Upper lobe of left lung (tissue), 6 donors: ENCODE measurements around the gene UBE2J2. TPM values are rescaled to one million over a fixed set of nuclear protein-coding genes. Genes with fewer than 3 reads are reported as not detected.

Experiments used
- ATAC-seq, 2 donors: fragments of 200-7000 bp; cut with Tn5 transposase; one replicate each; pipeline ENCODE4 v1.9.1; 2022; ENCODE audit warnings: mild to moderate bottlenecking in 2 of 2, moderate library complexity in 2 of 2; ENCODE audit not compliant: low FRiP score in 2 of 2
- DNase-seq, 2 donors: peaks; one replicate each; pipeline ENCODE4 v3.0.0-alpha.2; 2019 to 2020
- H3K27ac ChIP-seq, 4 donors: fragments of 200-600 bp; sonication (generic); one replicate each; pipeline ENCODE4 v1.5.1; 2016 to 2019
- H3K27me3 ChIP-seq, 4 donors: fragments of 200-600 bp; sonication (generic); one replicate each; pipeline ENCODE4 v1.5.1; 2017 to 2019
- H3K36me3 ChIP-seq, 4 donors: fragments of 200-600 bp; sonication (generic); one replicate each; pipeline ENCODE4 v1.5.1; 2016 to 2019
- H3K4me1 ChIP-seq, 4 donors: fragments of 200-600 bp; sonication (generic); one replicate each; pipeline ENCODE4 v1.5.1; 2018 to 2019
- H3K4me3 ChIP-seq, 4 donors: fragments of 200-600 bp; sonication (generic); one replicate each; pipeline ENCODE4 v1.5.1; 2017 to 2019; ENCODE audit warnings: mild to moderate bottlenecking in 2 of 4, moderate library complexity in 1 of 4
- H3K9me3 ChIP-seq, 4 donors: fragments of 200-600 bp; sonication (generic); one replicate each; pipeline ENCODE4 v1.5.1; 2018 to 2019
- EP300 ChIP-seq, 4 donors: sonication (generic); formaldehyde crosslinking; IDR thresholded peaks; one replicate each; pipeline ENCODE4 v1.5.1; 2017; ENCODE audit warnings: antibody characterized with exemption in 4 of 4, control low read depth in 2 of 4
- POLR2A ChIP-seq, 4 donors: fragments of 450-650 bp; IDR thresholded peaks; one replicate each; pipeline ENCODE4 v1.5.1; 2016 to 2017; ENCODE audit warnings: antibody characterized with exemption in 4 of 4, mild to moderate bottlenecking in 2 of 4
- POLR2AphosphoS5 ChIP-seq, 2 donors: sonication (generic); formaldehyde crosslinking; IDR thresholded peaks; one replicate each; pipeline ENCODE4 v1.5.1; 2017; ENCODE audit warnings: antibody characterized with exemption in 2 of 2
- WGBS, 2 donors: methylation state at CpG; one replicate each; pipeline ENCODE4 v1.1.5; 2017 to 2018; 5-methylcytosine and 5-hydroxymethylcytosine counted together
- total RNA-seq, 6 donors: library from RNA; depleted of rRNA in 4 of 6; stranded (reverse); fragments of >200 nt in 4 of 6; gene quantifications; one replicate each; pipeline versions ENCODE4 v1.1.0 to v1.2.1, GENCODE V29; 2016 to 2021
- TF ChIP-seq, protein P1 (sequence below), 6 experiments: fragments of 450-650 bp in 4 of 6; fragments of 200-600 bp in 2 of 6; sonication (generic) in 2 of 6; IDR thresholded peaks; one replicate each; pipeline ENCODE4 v1.5.1; 2016 to 2019; ENCODE audit warnings: antibody characterized with exemption in 6 of 6
- donor health status: DM: no; HTN: no; CAD: no; lungs with moderate emphysema.
- donor health status: DM: no; HTN: yes; CAD: no; lungs with severe emphysema.

Gene UBE2J2
- total RNA-seq, 6 donors from 2014 or later, result 41.5 to 88.0 (median 50.5) TPM

DNA sequence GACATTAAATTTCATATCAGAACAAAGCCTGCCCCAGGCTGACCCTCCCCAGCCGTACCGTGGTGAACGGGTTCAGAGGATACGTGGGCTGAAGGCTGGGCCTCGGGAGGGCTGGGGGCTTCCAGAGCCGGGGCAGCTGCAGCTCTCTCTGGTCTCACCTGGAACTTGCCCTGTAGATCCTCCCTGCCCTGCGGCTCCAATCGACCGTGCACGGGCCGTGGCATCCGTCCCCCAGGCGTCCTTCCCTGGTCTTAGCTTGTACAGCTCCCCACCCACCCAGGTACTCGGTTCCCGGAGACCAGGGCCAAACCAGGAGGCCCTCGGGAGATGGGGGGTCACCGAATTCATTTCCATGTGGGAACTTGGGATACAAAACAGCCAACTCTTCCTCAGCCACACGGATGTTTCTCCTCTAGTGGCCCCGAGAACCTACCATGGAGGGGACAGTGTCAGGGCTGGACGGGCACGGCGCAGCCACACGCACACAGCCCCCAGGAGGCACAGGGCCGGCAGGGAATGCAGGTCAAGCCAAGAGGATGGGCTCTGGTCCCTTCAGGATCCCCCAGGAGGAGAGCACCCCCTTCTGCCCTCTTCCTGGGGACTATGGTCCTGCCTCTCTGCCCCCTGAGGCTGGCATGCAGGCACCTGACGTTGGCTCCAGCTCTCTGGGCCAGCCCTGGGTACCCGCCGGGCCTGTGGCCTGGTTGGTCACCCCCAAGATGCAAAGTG is 38.5 kb downstream of the UBE2J2 start:
- ATAC-seq (no peak), DNase-seq (peak in 1 of 2 donors; percentile 80)
- WGBS, 2 donors, result 90 to 97% methylated on average over 20 to 27 of the region's 27 CpGs
- H3K27me3 ChIP-seq, result peaks cover 0 to 29% (median 11%) of the 10 kb centered on the region in 4 donors
- H3K36me3 ChIP-seq, result no peaks in the 10 kb centered on the region
- H3K4me3 ChIP-seq, result no peak overlapping the region
- no peak overlapping the region for H3K27ac ChIP-seq
- H3K9me3 ChIP-seq, result peaks cover 0 to 3% (median 0%) of the 10 kb centered on the region in 4 donors
- H3K4me1 ChIP-seq, result peaks cover 24 to 57% (median 31%) of the 10 kb centered on the region in 4 donors
- no peak for TF ChIP-seq POLR2A (IDR thresholded peaks at IDR 0.05)
- TF ChIP-seq, protein P1, sequence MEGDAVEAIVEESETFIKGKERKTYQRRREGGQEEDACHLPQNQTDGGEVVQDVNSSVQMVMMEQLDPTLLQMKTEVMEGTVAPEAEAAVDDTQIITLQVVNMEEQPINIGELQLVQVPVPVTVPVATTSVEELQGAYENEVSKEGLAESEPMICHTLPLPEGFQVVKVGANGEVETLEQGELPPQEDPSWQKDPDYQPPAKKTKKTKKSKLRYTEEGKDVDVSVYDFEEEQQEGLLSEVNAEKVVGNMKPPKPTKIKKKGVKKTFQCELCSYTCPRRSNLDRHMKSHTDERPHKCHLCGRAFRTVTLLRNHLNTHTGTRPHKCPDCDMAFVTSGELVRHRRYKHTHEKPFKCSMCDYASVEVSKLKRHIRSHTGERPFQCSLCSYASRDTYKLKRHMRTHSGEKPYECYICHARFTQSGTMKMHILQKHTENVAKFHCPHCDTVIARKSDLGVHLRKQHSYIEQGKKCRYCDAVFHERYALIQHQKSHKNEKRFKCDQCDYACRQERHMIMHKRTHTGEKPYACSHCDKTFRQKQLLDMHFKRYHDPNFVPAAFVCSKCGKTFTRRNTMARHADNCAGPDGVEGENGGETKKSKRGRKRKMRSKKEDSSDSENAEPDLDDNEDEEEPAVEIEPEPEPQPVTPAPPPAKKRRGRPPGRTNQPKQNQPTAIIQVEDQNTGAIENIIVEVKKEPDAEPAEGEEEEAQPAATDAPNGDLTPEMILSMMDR (IDR thresholded peaks at IDR 0.05), result no peak
- TF ChIP-seq POLR2AphosphoS5 (IDR thresholded peaks at IDR 0.05), result no peak
- no peak for TF ChIP-seq EP300 (IDR thresholded peaks at IDR 0.05)

DNA sequence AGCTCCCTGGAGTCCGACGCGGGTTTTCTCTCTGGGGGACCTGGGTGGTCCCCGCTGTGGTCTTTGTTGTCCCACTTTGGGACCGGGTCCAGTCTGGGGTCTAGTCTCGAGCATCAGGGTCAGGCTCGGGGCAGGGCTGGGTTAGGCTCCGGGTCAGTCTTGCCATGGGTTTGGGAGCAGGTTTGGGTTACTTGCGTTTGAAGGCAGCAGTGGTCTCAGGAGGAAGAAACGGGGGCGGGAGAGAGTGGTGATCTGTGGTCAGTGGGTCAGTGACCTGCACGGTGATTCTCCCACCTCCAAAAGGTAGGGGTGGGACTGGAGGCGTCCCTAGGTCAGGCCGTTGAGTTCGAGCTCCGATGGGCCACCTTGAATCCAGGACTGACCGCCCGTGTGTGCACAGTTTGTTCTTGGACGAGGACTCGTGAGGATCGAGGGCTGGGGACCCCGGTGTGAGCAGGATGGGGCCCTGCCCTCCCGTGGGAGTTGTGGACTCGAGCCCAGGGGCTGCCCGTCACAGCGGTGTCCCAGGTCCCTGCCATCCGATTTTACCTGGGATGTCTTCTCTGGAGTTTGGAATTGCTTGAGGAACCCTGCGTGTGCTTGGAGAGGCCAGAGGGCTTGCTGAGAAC is 39.4 kb downstream of the UBE2J2 start:
- Histone ChIP-seq H3K36me3 (no peaks in the 10 kb centered on the region), H3K4me3 (no peak overlapping the region), H3K27ac (no peak overlapping the region), H3K9me3 (peaks cover 0 to 3% (median 0%) of the 10 kb centered on the region in 4 donors), H3K4me1 (peaks cover 32 to 66% (median 39%) of the 10 kb centered on the region in 4 donors), H3K27me3 (peaks cover 0 to 20% (median 8%) of the 10 kb centered on the region in 4 donors)
- peak in 1 of 2 donors; percentile 45 for DNase-seq
- WGBS, 2 donors, result 95 to 96% methylated on average over 21 to 27 of the region's 28 CpGs
- no peak for TF ChIP-seq EP300 (IDR thresholded peaks at IDR 0.05)
- TF ChIP-seq, protein P1 (IDR thresholded peaks at IDR 0.05), result no peak
- no peak for TF ChIP-seq POLR2AphosphoS5 (IDR thresholded peaks at IDR 0.05)
- TF ChIP-seq POLR2A (IDR thresholded peaks at IDR 0.05), result no peak
- ATAC-seq, result no peak

DNA sequence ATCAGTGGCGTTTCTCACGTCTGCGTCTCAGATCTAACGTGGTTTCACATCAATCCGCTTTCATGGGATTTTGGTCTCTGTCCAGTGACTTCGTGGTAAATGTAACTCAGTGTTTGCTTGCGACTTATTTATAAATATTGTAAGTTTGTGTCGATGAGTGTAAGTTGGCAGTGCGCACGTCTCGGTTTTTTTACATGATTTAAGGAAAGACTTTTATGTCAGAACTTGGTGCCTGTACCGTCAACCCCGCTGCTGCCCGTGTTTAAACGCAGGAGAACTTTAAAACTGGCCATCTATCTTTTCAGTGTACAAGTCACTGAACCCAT is 40.1 kb downstream of the UBE2J2 start:
- WGBS, 2 donors, result 96 to 97% methylated on average over 15 of the region's 15 CpGs
- ATAC-seq, result no peak
- no peak overlapping the region for H3K4me3 ChIP-seq
- peaks cover 0 to 13% (median 4%) of the 10 kb centered on the region in 4 donors for H3K27me3 ChIP-seq
- DNase-seq, result no peak
- peaks cover under 1 to 5% (median 3%) of the 10 kb centered on the region in 4 donors for H3K36me3 ChIP-seq
- H3K27ac ChIP-seq, result no peak overlapping the region
- peaks cover 0 to 3% (median 0%) of the 10 kb centered on the region in 4 donors for H3K9me3 ChIP-seq
- TF ChIP-seq, protein P1 (IDR thresholded peaks at IDR 0.05), result no peak
- TF ChIP-seq POLR2A (IDR thresholded peaks at IDR 0.05) (no peak), EP300 (IDR thresholded peaks at IDR 0.05) (no peak), POLR2AphosphoS5 (IDR thresholded peaks at IDR 0.05) (no peak)
- H3K4me1 ChIP-seq, result peaks cover 32 to 68% (median 39%) of the 10 kb centered on the region in 4 donors

DNA sequence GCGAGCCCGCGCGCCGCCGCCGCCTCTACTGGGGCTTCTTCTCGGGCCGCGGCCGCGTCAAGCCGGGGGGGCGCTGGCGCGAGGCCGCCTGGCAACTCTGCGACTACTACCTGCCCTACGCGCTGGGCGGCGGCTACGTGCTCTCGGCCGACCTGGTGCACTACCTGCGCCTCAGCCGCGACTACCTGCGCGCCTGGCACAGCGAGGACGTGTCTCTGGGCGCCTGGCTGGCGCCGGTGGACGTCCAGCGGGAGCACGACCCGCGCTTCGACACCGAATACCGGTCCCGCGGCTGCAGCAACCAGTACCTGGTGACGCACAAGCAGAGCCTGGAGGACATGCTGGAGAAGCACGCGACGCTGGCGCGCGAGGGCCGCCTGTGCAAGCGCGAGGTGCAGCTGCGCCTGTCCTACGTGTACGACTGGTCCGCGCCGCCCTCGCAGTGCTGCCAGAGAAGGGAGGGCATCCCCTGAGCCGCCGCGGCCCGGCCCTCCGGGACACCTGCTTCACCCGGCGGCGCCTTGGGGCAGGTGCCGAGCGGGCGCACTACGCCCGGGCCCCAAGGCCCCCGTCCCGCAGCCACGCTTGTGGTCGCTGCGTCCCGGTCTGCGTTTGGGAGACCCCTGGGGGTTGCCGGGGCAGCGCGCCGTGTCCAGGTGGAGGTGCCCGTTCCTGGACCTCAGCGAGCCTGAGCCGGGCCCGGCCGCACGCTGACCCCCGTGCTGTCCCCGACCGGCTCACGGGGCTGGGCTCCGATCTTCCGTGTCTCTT is 40.7 kb downstream of the UBE2J2 start:
- Histone ChIP-seq H3K36me3 (peaks cover 6 to 10% (median 8%) of the 10 kb centered on the region in 4 donors), H3K4me1 (peaks cover 32 to 63% (median 39%) of the 10 kb centered on the region in 4 donors), H3K4me3 (peak overlapping the region in 3 of 4 donors; percentile 49 to 97 (median 83)), H3K9me3 (peaks cover 0 to 3% (median 0%) of the 10 kb centered on the region in 4 donors), H3K27me3 (peaks cover 0 to 8% (median 2%) of the 10 kb centered on the region in 4 donors), H3K27ac (no peak overlapping the region)
- ATAC-seq, result no peak
- WGBS, 2 donors, result 80 to 87% methylated on average over 44 to 70 of the region's 98 CpGs
- no peak for TF ChIP-seq POLR2AphosphoS5 (IDR thresholded peaks at IDR 0.05)
- no peak for TF ChIP-seq POLR2A (IDR thresholded peaks at IDR 0.05)
- TF ChIP-seq, protein P1 (IDR thresholded peaks at IDR 0.05), result no peak
- no peak for TF ChIP-seq EP300 (IDR thresholded peaks at IDR 0.05)
- DNase-seq, result peak in 1 of 2 donors; percentile 89
